Measurements from ENCODE around the gene BORCS5.

- no peak for TF ChIP-seq CTCF (IDR thresholded peaks at IDR 0.05)
- no peak for TF ChIP-seq POLR2A (IDR thresholded peaks at IDR 0.05)
Measured at GRCh38 chr12:12428047-12428446, 71.2 kb downstream of the BORCS5 start.
